OCI-LY7 (cell line): Measurements from ENCODE around the gene COPA. TPM values are rescaled to one million over a fixed set of nuclear protein-coding genes. Genes with fewer than 3 reads are reported as not detected.

Experiments
- BruUV-seq: library from RNA; stranded (reverse); fragments of 400-500 nt; replicated peaks from 2 replicates; lab custom pipeline; 2021; lab: Mats Ljungman, UMichigan
- CTCF ChIA-PET: fragments of 300-600 bp; sonication (Branson Sonifier 250); formaldehyde crosslinking; loops from one replicate; lab custom pipeline; 2022; ENCODE audit warnings: antibody characterized with exemption; ENCODE audit not compliant: unreplicated experiment; lab: Charles Lee
- POLR2A ChIA-PET: fragments of 300-600 bp; sonication (Branson Sonifier 250); formaldehyde crosslinking; loops from one replicate; lab custom pipeline; 2022; ENCODE audit warnings: antibody characterized with exemption; lab: Charles Lee
- DNase-seq: peaks from one replicate; pipeline ENCODE4 v3.0.0-alpha.2; 2015; ENCODE audit warnings: low spot score
- H2AFZ ChIP-seq: fragments of 200-600 bp; sonication (generic), shearing (Covaris generic); 2 replicates; pipeline ENCODE4 v1.6.1; 2014; ENCODE audit warnings: mild to moderate bottlenecking, antibody characterized with exemption, low read length, moderate library complexity
- H3K27ac ChIP-seq: fragments of 200-600 bp; sonication (generic); 2 replicates; pipeline ENCODE4 v1.5.1; 2014; ENCODE audit warnings: mixed run types, low read depth, mild to moderate bottlenecking, moderate library complexity, low read length, inconsistent platforms; ENCODE audit not compliant: poor library complexity, severe bottlenecking
- H3K36me3 ChIP-seq: fragments of 200-600 bp; sonication (generic); 2 replicates; pipeline ENCODE4 v1.6.1; 2014; ENCODE audit warnings: mild to moderate bottlenecking, antibody characterized with exemption, low read length, moderate library complexity, mixed read lengths; ENCODE audit not compliant: insufficient read depth
- H3K4me1 ChIP-seq: fragments of 200-600 bp; sonication (generic); 2 replicates; pipeline ENCODE4 v1.5.1; 2014; ENCODE audit warnings: mild to moderate bottlenecking, low read length; ENCODE audit not compliant: insufficient read depth, poor library complexity, severe bottlenecking
- H3K4me2 ChIP-seq: fragments of 200-600 bp; sonication (generic); 2 replicates; pipeline ENCODE4 v1.6.1; 2014; ENCODE audit warnings: mild to moderate bottlenecking, low read length
- H3K4me3 ChIP-seq: fragments of 200-600 bp; sonication (generic); 2 replicates; pipeline ENCODE4 v1.5.1; 2014; ENCODE audit warnings: mild to moderate bottlenecking, low read depth, low read length; ENCODE audit not compliant: poor library complexity, severe bottlenecking
- H3K79me2 ChIP-seq: fragments of 200-600 bp; sonication (generic); 2 replicates; pipeline ENCODE4 v1.6.1; 2016; ENCODE audit warnings: low read depth, mild to moderate bottlenecking, low read length, moderate library complexity, mixed read lengths; ENCODE audit not compliant: insufficient read depth
- H3K9me2 ChIP-seq: fragments of 200-600 bp; sonication (generic); 2 replicates; pipeline ENCODE4 v1.6.1; 2016; ENCODE audit warnings: mild to moderate bottlenecking, low read length, mixed read lengths; ENCODE audit not compliant: insufficient read depth
- H3K9me3 ChIP-seq: fragments of 200-600 bp; sonication (generic); 2 replicates; pipeline ENCODE4 v1.6.1; 2014; ENCODE audit warnings: mild to moderate bottlenecking, mixed run types, low read length, mixed read lengths
- H4K20me1 ChIP-seq: fragments of 200-600 bp; sonication (generic); 2 replicates; pipeline ENCODE4 v1.6.1; 2014; ENCODE audit warnings: mild to moderate bottlenecking, antibody characterized with exemption, low read length, moderate library complexity, mixed read lengths; ENCODE audit not compliant: insufficient read depth
- EZH2phosphoT487 ChIP-seq: fragments of 200-600 bp; sonication (generic); IDR thresholded peaks from 2 replicates; pipeline ENCODE4 v1.6.1; 2018; ENCODE audit warnings: low read depth, borderline replicate concordance, mild to moderate bottlenecking, mixed run types, antibody characterized with exemption, low read length, moderate library complexity, mixed read lengths
- intact Hi-C: fragments of 100-400 bp; cut with micrococcal nuclease; formaldehyde crosslinking; loops from one replicate; pipeline ENCODE4 v1.10.0; 2022; ENCODE audit not compliant: unreplicated experiment
- total RNA-seq, 2 experiments: library from RNA; depleted of rRNA in 1 of 2; stranded (reverse); fragments of >200 nt in 1 of 2; shearing (Covaris generic) in 1 of 2; gene quantifications; 2 replicates each; pipeline ENCODE4 v1.2.3, GENCODE V29; 2014 to 2022
- TF ChIP-seq, protein P1 (sequence below): fragments of 200-600 bp; sonication (generic); conservative IDR thresholded peaks from 2 replicates; pipeline ENCODE4 v1.5.1; 2014; ENCODE audit warnings: mild to moderate bottlenecking, antibody characterized with exemption, low read length, moderate library complexity, mixed read lengths

The COPA gene
- total RNA-seq, 2 experiments from 2014 or later = 74.2 to 138 TPM

DNA sequence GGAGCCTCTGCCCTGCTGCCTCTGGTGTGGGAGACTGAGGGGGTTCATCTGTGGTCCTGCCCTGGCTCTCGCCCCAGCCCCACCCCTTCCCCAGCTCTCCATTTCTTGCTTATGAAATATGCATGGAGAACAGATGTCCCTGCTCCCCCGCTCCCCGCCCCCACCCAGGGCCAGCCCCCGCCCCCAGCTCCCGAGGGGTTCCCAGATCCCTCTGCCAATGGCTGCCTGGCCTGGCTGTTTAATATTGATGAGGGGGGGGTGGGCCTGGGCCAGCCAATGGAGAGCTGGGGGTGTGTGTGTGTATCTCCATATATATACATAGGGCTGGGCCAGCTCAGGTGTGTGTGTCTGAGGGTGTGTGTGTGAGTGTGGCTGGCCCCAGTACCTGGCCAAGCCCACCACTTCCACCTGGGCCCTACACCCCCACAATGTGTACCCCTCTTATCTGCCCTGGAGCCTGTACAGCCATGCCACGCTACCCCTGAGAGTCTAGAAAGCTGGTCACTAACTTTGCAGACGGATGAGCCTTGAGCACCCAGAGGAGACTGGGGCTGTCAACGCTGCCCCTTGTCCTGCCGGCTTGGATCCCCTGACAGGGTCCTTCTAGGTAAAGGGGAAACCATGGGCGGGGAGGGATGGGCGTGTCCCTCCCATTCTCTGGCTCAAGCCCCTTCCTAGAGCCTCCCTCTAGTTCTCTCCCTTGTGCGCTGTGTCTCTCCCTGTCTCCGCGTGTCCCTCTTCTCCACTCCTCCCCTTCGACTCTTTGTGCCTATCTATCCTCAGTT is 23.9 kb upstream of the COPA start, which contains the start of gene NHLH1:
NHLH1 (plus strand) TSS at position 341 of the 785 bp plus-strand sequence. CDS start 3,661 bp downstream, outside the sequence.
- DNase-seq = no peak
- TF ChIP-seq EZH2phosphoT487 = no peak
- TF ChIP-seq, protein P1, sequence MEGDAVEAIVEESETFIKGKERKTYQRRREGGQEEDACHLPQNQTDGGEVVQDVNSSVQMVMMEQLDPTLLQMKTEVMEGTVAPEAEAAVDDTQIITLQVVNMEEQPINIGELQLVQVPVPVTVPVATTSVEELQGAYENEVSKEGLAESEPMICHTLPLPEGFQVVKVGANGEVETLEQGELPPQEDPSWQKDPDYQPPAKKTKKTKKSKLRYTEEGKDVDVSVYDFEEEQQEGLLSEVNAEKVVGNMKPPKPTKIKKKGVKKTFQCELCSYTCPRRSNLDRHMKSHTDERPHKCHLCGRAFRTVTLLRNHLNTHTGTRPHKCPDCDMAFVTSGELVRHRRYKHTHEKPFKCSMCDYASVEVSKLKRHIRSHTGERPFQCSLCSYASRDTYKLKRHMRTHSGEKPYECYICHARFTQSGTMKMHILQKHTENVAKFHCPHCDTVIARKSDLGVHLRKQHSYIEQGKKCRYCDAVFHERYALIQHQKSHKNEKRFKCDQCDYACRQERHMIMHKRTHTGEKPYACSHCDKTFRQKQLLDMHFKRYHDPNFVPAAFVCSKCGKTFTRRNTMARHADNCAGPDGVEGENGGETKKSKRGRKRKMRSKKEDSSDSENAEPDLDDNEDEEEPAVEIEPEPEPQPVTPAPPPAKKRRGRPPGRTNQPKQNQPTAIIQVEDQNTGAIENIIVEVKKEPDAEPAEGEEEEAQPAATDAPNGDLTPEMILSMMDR = no peak
- H3K9me2 ChIP-seq = no peaks in the 10 kb centered on the region
- ChIA-PET POLR2A (interaction anchor here (0.5 to 2.2 kb wide), 4 partner anchors 9 to 22 kb away, joined by 3 to 9 read pairs (median 4); no protein-coding TSS in a partner anchor), CTCF (no interaction called here)
- no peaks in the 10 kb centered on the region for H3K4me1 ChIP-seq
- no peaks in the 10 kb centered on the region for H3K79me2 ChIP-seq
- H3K36me3 ChIP-seq = no peaks in the 10 kb centered on the region
- H3K4me2 ChIP-seq = no peak within 1 kb of the TSS
- no peak within 1 kb of the TSS for H3K27ac ChIP-seq
- no peaks in the 10 kb centered on the region for H4K20me1 ChIP-seq
- intact Hi-C loops = no loop called here
- H3K9me3 ChIP-seq = no peaks in the 10 kb centered on the region
- BruUV-seq = no TSS peak
- H3K4me3 ChIP-seq = no peak within 1 kb of the TSS
- no peak within 1 kb of the TSS for H2AFZ ChIP-seq

DNA sequence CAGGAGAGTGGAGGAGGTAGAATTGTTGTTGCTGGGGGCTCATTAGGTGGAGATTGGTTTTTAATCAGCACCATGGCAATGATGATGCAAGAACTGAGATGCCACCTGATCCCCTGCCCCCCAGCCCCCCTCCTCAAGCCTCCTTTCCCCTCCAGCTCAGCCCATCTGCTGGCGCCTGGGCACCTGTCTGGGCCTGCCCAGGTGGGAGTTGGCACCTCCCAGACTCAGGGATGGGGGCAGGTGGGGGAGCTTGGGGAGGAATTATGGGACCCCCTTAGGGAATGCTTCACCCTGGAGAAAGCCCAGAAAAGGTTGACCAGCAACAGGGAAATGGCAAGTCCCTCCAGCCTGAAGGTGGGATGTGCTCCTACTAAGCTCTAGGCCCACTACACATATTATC is 22.3 kb upstream of the COPA start:
- TF ChIP-seq, protein P1 = no peak
- TF ChIP-seq EZH2phosphoT487 = no peak
- Histone ChIP-seq H3K4me2 (no peak overlapping the region), H3K79me2 (no peaks in the 10 kb centered on the region), H3K4me1 (no peaks in the 10 kb centered on the region), H3K27ac (no peak overlapping the region), H3K36me3 (peaks cover 10% of the 10 kb centered on the region; the same call in 1 of the 2 replicates), H2AFZ (no peak overlapping the region), H4K20me1 (no peaks in the 10 kb centered on the region), H3K9me2 (no peaks in the 10 kb centered on the region), H3K9me3 (no peaks in the 10 kb centered on the region), H3K4me3 (no peak overlapping the region)
- ChIA-PET POLR2A (interaction anchor here (0.6 to 2.2 kb wide), 3 partner anchors 10 to 126 kb away, joined by 4 to 9 read pairs (median 5); no protein-coding TSS in a partner anchor), CTCF (interaction anchor here (0.5 to 0.7 kb wide), 2 partner anchors 9 to 35 kb away, joined by 3 to 4 read pairs; no protein-coding TSS in a partner anchor)
- intact Hi-C loops = no loop called here
- no peak for DNase-seq
- BruUV-seq = no TSS peak
